Gastroesophageal sphincter (tissue), 3 donors: ENCODE measurements around the gene ADO.

ENCODE experiments used
- CTCF ChIP-seq, 4 experiments: fragments of 200-600 bp in 2 of 4; fragments of 450-650 bp in 2 of 4; sonication (generic) in 1 of 4; IDR thresholded peaks; one replicate each; pipeline ENCODE4 v1.5.1; 2017 to 2019; ENCODE audit warnings: antibody characterized with exemption in 4 of 4, mild to moderate bottlenecking in 2 of 4, moderate library complexity in 2 of 4
- EP300 ChIP-seq: sonication (generic); formaldehyde crosslinking; IDR thresholded peaks from one replicate; pipeline ENCODE4 v1.6.1; 2017; ENCODE audit warnings: antibody characterized with exemption, mild to moderate bottlenecking

DNA sequence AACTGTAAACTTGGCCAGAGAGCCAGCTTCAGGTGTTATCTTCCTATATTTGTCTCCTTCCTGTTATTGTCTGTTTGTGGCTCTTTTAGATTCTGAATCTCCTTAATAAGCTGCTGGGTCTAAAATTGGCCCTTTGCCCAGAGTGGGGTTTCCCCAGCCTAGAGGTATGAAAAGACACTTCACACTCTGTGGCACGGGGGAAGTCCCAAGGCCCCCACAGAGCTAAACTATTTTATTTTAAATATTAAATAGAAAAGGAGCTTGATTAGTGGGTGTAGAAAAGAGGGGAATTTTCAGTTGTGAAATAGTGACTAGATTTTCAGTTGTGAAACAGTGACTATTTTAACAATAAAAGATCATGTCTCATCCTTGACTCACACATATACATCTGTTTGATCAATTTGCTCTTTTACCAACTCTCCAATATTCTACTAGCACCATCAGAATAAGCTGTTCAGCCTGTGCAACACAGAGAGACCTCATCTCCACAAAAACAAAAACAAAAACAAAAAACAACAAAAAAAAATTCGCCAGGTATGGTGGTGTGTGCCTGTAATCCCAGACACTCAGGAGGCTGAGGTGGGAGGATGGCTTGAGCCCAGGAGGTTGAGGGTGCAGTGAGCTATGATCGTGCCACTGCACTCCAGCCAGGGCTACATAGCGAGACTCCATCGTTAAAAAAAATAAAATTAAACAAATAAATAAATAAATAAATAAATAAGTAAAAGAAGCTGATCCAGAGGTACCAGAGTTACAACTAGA lies 24.9 kb upstream of the ADO start:
- TF ChIP-seq EP300 (no peak), CTCF (IDR thresholded peaks at IDR 0.05) (no peak)
